Progenitor cell of endocrine pancreas (in vitro differentiated cells): ENCODE measurements around the gene MT3. TPM values are rescaled to one million over a fixed set of nuclear protein-coding genes. Genes with fewer than 3 reads are reported as not detected.

Source experiments
- DNase-seq: peaks from one replicate; pipeline ENCODE4 v3.0.0; 2021; ENCODE audit warnings: low spot score; ENCODE audit not compliant: unreplicated experiment
- H3K27ac Mint-ChIP-seq: 2 replicates; pipeline ENCODE4 v1.8.0; 2021; ENCODE audit warnings: mild to moderate bottlenecking, moderate library complexity, mixed read lengths
- H3K27me3 Mint-ChIP-seq: 2 replicates; pipeline ENCODE4 v1.8.0; 2021; ENCODE audit warnings: mixed read lengths
- H3K36me3 Mint-ChIP-seq: 2 replicates; pipeline ENCODE4 v1.8.0; 2022; ENCODE audit warnings: mixed read lengths; ENCODE audit not compliant: insufficient read depth
- H3K4me1 Mint-ChIP-seq: 2 replicates; pipeline ENCODE4 v1.8.0; 2021; ENCODE audit warnings: low read depth, mixed read lengths
- H3K4me3 Mint-ChIP-seq: 2 replicates; pipeline ENCODE4 v1.8.0; 2021; ENCODE audit warnings: low read depth, mild to moderate bottlenecking, moderate library complexity, mixed read lengths
- H3K9me3 Mint-ChIP-seq: 2 replicates; pipeline ENCODE4 v1.8.0; 2021; ENCODE audit warnings: low read depth, mixed read lengths
- CTCF ChIP-seq: fragments of 200-600 bp; sonication (generic); IDR thresholded peaks from one replicate; pipeline ENCODE4 v1.5.0; 2021; ENCODE audit warnings: antibody characterized with exemption, mild to moderate bottlenecking; ENCODE audit not compliant: unreplicated experiment
- long read RNA-seq: library from polyadenylated mRNA; unstranded; transcript quantifications from one replicate; pipeline ENCODE4 v2.0.0, GENCODE V29; 2020
- total RNA-seq: library from RNA; stranded (reverse); gene quantifications from 2 replicates; pipeline ENCODE4 v1.2.1, GENCODE V29; 2021

Gene MT3
- total RNA-seq = not detected in 2 replicates
- long read RNA-seq = 0 reads

- H3K27ac Mint-ChIP-seq = no peak within 1 kb of the TSS
Measured at GRCh38 chr16:56589141-56590039, at the start of gene MT3. Gene MT3 (plus strand): TSS chr16:56589528. CDS start chr16:56589591, 63 bp downstream.

DNA sequence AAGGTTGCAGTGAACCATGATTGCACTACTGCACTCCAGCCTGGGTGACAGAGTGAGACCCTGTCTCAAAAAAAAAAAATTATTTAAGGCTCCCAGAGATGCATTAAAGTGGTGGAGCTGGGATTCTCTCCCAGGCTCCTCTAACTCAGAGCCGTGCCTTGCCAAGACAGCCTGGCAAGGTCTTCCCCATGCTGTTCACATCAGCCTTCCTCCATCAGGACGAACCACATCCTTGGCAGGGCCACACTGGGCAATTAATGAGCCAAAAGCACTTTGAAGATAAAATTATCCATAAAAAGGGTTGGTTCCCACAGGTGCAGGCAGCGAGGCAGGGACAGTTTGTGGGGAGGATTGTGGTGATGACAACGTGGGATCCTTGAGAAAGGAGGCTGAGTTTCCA lies 49.7 kb upstream of the MT3 start:
- TF ChIP-seq CTCF = no peak
- peaks cover 20% of the 10 kb centered on the region for H3K27me3 Mint-ChIP-seq
- no peak overlapping the region for H3K4me3 Mint-ChIP-seq
- DNase-seq = no peak
- no peaks in the 10 kb centered on the region for H3K4me1 Mint-ChIP-seq
- H3K27ac Mint-ChIP-seq = no peak overlapping the region
- H3K9me3 Mint-ChIP-seq = no peaks in the 10 kb centered on the region
- no peaks in the 10 kb centered on the region for H3K36me3 Mint-ChIP-seq

More at GRCh38 chr16:56589141-56590039, at the start of gene MT3:
- H3K27me3 Mint-ChIP-seq = peaks cover 92% of the 10 kb centered on the region
- DNase-seq = no peak
- peaks cover 5% of the 10 kb centered on the region for H3K4me1 Mint-ChIP-seq
- no peak for TF ChIP-seq CTCF
- H3K4me3 Mint-ChIP-seq = peak within 1 kb of the TSS; percentile 61
- no peaks in the 10 kb centered on the region for H3K9me3 Mint-ChIP-seq
- H3K36me3 Mint-ChIP-seq = no peaks in the 10 kb centered on the region

GRCh38 chr16:56542039-56542438 lies 47.3 kb upstream of the MT3 start:
- no peaks in the 10 kb centered on the region for H3K36me3 Mint-ChIP-seq
- H3K4me3 Mint-ChIP-seq = no peak overlapping the region
- DNase-seq = no peak
- no peak overlapping the region for H3K27ac Mint-ChIP-seq
- no peaks in the 10 kb centered on the region for H3K4me1 Mint-ChIP-seq
- H3K27me3 Mint-ChIP-seq = peaks cover 8% of the 10 kb centered on the region
- no peaks in the 10 kb centered on the region for H3K9me3 Mint-ChIP-seq
- no peak for TF ChIP-seq CTCF

GRCh38 chr16:56547120-56547948 lies 42.0 kb upstream of the MT3 start:
- DNase-seq = no peak
- H3K4me3 Mint-ChIP-seq = no peak overlapping the region
- H3K36me3 Mint-ChIP-seq = no peaks in the 10 kb centered on the region
- no peaks in the 10 kb centered on the region for H3K9me3 Mint-ChIP-seq
- H3K4me1 Mint-ChIP-seq = no peaks in the 10 kb centered on the region
- H3K27me3 Mint-ChIP-seq = peaks cover 12% of the 10 kb centered on the region
- no peak overlapping the region for H3K27ac Mint-ChIP-seq
- no peak for TF ChIP-seq CTCF

DNA sequence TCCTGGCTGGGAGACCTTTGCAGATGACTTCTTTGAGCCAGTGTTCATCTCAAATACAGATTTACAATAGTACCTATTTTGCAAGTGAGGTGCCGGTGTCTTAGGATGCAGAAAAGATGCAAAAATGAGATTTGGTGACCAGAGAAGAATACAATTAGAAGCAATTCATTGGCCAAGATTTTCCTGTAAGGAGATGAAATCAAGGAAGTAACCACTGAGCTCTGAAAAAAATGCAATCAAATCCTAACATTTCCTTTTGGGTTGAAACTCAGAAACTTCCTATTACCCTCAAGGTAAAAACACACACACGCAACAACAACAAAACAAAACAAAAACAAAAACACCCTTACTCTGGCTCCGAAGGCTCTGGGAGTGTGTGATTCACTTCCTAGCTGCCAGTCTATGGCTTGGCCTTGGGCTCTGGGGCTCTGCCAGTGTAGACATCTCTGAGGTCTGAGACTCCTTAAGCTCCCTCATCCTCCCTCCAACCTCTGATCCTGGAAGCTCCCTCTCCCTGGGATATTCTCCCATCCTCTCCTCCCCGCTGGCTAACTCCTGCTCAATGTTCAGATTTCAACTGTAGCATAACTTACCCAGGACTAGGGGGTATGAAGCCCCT lies 41.3 kb upstream of the MT3 start:
- TF ChIP-seq CTCF = no peak
- Mint-ChIP-seq H3K4me3 (no peak overlapping the region), H3K27me3 (peaks cover 12% of the 10 kb centered on the region), H3K36me3 (no peaks in the 10 kb centered on the region), H3K4me1 (no peaks in the 10 kb centered on the region), H3K27ac (no peak overlapping the region), H3K9me3 (no peaks in the 10 kb centered on the region)
- DNase-seq = no peak
